Measurements from ENCODE around the gene LIX1L.
A peak's percentile ranks its signal among the peaks of the same experiment; 100 is the strongest.

The LIX1L gene

DNA sequence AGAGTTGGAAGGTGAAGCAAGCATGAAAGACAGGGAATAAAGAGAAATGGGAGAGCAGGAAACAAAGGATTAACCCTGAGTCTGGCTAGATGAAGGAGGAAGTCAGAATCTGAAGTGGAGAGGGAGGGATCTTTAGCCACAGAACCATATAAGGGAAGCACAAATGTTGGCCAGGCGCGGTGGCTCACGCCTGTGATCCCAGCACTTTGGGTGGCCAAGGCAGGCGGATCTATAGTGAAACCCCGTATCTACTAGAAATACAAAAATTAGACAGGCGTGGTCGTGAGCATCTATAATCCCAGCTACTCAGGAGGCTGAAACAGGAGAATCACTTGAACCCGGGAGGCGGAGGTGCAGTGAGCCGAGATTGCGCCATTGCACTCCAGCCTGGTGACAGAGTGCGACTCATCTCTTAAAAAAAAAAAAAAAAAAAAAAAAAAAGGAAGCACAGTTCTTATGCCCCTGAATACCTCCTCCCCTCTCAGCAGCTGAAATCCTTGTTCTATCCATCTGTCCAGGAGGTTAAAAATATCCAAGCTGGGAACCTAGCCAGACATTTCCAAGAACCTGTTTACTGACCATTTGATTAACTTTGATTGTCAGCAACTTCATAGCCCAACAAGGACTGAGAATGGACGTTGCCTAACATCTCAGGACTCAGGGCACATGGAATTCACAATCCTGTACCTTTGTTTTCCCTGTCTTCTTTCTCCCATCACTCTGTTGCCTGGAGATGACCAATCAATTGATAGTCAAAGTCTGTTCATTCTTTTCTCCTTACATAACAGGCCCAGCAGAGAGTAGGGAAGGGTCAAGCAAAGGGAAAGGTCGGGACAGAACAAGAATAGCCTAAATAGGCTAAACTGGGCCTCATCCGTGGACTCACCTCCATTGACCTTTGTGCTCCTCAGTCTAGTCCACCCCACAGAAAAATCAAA, 28.0 kb upstream of the LIX1L start:
- peak; percentile 78 to 79 for DNase-seq

DNA sequence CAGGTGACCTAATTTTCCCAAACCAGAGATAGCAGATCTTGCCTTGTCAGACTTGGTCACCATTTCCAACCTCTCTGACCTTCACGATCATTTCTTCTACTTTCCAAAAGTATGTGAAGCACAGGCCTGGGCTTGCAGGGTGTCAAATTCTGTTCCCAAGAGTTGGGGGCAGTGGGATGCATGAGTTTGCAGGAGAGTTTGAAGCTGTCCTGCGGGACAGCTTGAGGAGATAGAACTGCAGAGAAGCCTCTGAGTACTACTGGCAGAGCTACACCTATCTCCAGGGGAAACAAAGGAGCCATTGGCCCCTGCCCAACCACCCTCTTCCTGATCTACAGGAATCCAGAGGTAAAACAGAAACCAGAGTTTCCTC, 27.3 kb upstream of the LIX1L start:
- DNase-seq, result no peak

GRCh38 chr1:145983960-145984830, 26.4 kb upstream of the LIX1L start:
- peak in 1 of 2 donors; percentile 29 for DNase-seq

GRCh38 chr1:145983206-145983675, 25.4 kb upstream of the LIX1L start:
- peak in 1 of 2 donors; percentile 48 for DNase-seq

GRCh38 chr1:145982010-145982723, 24.4 kb upstream of the LIX1L start:
- DNase-seq, result peak in 1 of 2 donors; percentile 2

DNA sequence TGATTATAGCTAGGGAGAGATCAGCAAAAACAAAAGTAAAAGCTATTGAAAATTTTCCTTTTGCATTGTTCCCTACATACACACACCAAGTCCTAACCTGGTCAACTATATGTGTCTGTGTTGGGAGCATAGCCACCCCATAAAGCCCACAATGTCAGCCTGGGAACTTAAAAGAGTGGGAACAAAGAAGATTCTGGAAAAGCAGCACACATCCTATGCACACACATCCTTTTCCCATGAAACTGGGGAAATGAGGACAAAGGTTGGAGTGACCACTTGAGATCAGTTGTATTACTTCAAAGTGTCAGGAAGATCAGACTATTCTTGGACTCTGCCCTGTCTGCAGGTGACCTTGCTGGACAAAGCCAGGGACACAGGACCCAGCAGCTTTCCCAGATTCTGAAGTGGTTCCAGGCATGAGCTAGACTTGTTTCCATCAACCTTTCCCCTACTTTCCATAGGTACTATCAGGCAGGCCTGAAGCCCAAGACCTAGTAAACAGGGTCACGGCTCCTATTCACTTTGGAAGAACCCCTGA, 22.7 kb upstream of the LIX1L start:
- DNase-seq, result peak in 1 of 2 donors; percentile 2

DNA sequence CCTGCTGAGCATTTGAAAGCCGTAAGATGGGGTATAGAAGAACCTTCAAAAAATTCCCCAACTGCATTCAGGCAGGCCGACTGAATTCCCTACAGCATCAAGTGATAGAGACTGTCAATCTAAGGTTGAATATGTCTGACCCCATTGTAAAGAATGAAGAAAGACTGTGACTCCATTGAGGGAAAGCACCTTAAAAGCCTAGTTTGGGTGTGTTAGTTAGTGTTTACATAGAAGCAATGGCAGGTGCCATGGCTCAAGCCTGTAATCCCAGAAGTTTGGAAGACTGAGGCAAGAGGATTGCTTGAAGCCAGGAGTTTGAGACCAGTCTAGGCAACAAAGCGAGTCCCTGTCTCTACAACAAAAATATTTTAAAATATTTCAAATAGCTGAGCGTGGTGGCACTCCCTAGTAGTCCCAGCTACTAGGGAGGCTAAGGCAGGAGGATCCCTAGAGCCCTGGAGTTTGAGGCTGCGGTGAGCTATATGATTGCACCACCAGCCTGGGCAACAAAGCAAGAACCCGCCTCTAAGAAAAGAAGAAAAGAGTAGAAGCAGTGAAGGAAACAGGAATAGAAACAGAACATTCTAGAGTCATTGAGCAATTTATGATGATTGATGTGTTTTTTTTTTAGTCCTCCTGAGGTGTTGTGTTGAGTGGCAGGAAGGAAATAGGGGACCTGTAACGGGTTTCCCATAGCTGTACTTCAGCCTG, 22.1 kb upstream of the LIX1L start:
- peak in 1 of 2 donors; percentile 66 for DNase-seq

DNA sequence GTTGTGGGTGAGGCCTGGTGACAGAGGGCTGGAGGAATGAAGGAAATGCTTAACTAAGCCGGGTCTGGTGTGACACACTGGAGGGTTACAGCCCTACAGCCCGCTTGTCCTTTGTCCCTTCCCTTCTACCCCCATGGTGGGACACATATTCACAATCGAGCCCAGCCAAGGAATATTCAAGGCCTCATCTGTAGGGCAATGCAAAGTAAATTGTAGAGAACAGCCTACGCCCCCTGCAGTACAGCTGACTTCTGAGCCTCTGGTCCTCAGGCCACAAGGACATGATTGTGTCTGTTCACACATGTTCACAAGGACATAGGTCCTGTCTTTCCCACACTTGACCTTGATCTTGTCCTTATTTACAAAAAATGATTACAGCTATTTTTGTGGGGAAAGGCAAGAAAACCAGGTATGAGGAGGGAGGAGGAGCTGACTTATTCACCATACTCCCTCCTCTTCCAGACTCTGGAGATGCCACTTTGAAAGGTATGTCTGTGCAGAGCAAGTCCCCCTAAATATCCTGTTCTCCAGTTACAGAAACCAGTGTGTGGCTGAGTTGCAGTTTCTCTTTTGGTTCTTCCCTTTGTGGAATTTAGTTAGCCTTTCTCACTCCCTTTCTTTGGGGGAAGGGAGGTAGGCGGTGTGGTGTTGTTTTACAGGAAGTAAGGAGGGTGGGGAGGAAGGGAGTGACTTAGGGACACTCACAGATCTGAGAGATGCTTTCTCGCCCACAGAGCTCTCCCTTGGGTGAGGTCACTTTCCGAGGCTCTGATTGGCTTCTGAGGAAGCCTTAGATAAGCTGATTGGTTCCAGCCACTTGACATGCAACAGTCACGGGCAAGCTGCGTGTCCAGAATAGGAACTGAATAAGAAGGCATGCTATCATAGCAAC, 21.3 kb upstream of the LIX1L start:
- peak; percentile 100 for DNase-seq

DNA sequence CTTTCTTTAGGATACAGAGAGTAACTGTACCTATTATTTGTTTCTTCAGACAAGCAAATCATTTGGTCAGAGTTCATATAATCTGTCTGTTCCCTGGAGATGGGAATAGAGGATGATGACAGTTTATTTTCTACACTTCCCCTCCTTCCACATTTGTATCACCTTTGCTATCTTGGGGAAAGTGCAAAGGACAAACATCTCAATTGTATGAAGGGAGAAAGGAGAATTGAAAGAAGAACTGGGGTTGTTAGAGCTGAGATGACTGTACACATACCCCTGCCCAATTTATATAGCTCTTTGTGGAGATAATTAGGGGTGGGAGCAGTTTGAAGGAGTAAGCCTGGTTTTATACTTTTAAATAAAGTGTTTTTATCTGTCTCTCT, 20.6 kb upstream of the LIX1L start:
- peak in 1 of 2 donors; percentile 7 for DNase-seq

DNA sequence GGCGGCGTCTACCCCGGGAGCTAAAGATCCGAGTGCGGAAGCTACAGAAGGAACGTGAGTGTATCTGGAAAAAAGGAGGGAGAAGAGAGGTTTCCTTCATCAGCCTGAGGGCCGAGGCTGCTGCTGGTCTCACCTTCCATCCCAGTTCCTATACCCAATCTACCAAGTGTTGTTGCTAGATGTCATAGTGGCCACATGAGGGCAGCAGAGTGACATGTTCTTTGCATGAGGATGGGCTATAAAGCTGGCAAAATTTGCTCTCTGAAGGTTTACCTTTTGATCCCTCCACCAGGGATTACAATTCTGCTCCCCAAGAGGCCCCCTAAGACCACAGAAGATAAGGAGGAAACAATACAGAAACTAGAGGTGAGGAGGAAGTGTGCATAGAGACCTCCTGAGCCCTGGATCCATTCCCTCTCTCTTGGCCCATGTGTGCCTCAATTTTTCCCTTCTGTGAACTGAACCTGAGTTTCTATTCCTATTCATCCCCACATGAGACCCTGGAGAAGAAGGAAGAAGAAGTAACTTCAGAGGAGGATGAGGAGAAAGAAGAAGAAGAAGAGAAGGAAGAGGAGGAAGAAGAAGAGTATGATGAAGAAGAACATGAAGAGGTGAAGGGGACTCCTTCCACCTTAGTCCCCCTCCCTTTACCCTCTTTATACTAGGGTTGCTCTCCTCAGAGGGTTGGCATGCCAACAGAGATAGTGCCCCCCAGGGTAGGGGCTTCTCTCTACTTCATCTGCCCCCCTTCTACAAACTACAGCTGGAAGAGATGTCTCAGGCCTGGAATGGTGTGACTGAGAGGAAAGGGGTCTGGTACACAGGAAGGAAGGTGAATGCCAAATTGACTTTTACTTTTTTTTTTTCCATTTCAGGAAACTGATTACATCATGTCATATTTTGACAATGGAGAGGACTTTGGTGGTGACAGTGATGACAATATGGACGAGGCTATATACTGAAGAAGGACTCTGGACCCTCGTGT, 20.0 kb upstream of the LIX1L start:
- peak; percentile 73 to 75 for DNase-seq

GRCh38 chr1:145977016-145977415, 19.2 kb upstream of the LIX1L start:
- no peak for DNase-seq

GRCh38 chr1:145975216-145975615, 17.4 kb upstream of the LIX1L start:
- no peak for DNase-seq

DNA sequence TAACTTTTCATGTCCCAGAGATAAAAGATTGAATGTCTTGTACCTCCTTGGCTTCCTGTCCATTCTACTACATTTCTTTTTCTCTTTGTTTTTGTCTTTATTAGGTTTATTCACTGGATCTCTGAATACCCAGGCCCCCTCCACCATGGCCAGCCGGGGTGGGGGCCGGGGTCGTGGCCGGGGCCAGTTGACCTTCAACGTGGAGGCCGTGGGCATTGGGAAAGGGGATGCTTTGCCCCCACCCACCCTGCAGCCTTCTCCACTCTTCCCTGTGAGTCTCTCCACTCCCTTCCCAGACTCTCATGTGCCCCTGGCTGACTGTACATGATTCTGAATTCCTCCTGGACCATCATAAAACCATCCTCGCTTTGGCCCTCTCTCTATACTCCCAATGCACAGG, 16.9 kb upstream of the LIX1L start:
- DNase-seq, result no peak

DNA sequence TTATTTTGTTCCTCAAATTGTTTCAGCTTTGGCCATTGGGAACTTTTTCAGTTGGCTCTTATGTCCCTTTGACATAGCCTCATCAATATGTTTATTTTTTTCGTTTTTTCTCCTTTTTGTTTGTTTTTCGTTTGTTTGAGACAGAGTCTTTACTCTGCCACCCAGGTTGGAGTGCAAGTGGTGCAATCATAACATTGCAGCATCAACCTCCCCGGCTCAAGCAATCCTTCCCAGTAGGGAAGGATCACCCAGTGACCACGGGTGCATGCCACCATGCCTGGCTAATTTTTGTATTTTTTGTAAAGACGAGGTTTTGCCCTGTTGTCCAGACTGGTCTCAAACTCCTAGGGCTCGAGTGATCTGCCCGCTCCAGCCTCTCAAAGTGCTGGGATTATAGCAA, 14.8 kb upstream of the LIX1L start:
- DNase-seq, result peak in 1 of 2 donors; percentile 2

DNA sequence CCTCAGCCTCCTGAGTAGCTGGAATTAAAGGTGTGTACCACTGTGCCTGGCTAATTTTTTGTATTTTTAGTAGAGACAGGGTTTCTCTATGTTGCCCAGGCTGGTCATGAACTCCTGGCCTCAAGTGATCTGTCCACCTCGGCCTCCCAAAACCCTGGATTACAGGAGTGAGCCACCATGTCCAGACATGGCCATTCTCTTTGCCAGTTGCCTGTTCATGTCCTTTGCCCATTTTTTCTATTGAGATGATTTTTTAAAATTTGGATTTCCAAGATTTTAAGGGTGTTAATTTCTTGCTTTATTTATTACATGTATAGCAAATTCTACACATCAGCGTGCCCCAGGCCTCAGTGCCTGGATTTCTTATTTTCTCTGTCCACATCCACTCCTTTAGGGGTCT, 9.5 kb upstream of the LIX1L start:
- peak in 1 of 2 donors; percentile 1 for DNase-seq

- peak in 1 of 2 donors; percentile 0 for DNase-seq
These were observed 7.4 kb upstream of the LIX1L start for GRCh38 chr1:145965119-145965744.

GRCh38 chr1:145964328-145965118, 6.7 kb upstream of the LIX1L start, which contains the start of the genes ANKRD34A and POLR3GL:
Gene ANKRD34A (minus strand): TSS chr1:145964575. CDS start chr1:145961759, 2,816 bp downstream.
Gene POLR3GL (plus strand): TSS chr1:145964690. CDS start chr1:145974866, 10,176 bp downstream.
- peak; percentile 94 to 95 for DNase-seq
